ENCODE results near the gene NOXO1.
"Not testable (repeated sequence)": the region's sequence is repeated elsewhere in the genome, so short reads cannot be mapped to it uniquely, and the experiment has no call there.

The NOXO1 gene

DNA sequence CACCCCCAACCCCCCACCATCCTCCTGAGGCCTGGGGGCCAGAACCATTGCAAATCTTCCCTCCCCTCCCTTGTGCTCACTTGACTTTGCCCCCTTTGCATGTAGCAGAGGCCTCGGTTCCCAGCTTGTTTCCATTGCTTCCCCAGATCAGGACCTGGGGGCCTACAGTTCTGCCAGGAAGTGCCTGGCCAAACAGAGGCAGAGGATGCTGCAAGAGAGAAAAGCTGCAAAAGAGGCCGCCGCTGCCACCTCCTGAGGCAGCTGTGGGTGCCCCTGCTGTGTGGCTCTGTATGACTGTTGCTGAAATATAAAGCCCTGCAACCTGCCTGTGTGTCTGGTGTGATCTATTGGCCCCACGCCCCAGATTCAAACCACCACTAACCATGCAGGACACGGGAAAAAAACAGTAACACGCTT, 19.6 kb downstream of the NOXO1 start:
- DNase-seq (ENCODE audit: extremely low read depth, low read depth) = no peak

DNA sequence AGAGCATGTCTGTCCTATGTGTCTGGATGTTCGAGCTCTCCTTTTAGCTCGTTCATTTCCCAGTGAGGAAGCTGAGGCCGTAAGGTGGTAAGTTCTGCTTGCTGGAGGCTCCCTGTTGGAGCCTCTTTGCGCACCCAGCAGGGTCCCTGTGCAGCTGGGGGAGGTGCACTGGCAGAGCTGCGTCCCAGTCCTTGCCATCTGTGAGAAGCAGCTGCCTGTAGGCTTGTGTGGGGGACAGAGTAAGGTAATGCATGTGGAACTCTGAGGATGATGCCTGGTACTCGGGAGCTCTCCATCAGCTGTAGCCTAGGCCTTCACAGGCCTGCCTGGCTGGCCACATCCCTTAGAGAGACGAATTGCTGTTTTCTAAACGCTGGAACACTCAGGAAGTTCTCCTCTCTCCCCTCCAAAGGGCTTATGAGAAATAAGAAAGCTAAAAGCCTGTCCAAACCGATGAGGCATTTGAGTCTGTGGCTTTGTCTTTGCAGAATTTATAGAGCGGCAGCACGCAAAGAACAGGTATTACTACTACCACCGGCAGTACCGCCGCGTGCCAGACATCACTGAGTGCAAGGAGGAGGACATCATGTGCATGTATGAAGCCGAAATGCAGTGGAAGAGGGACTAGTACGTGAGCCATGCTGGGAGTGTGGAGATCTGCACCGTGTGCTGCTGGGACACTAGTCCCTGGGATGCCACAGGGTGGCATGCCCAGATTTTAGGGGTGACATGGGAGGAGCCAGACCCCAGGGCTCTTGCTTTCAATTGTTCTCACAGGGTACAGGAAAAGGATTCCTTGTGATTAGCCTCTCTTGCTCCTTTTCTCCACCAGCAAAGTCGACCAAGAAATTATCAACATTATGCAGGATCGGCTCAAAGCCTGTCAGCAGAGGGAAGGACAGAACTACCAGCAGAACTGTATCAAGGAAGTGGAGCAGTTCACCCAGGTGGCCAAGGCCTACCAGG, 20.3 kb downstream of the NOXO1 start:
- DNase-seq (ENCODE audit: extremely low read depth, low read depth) = no peak
- TF ChIP-seq, protein P1, sequence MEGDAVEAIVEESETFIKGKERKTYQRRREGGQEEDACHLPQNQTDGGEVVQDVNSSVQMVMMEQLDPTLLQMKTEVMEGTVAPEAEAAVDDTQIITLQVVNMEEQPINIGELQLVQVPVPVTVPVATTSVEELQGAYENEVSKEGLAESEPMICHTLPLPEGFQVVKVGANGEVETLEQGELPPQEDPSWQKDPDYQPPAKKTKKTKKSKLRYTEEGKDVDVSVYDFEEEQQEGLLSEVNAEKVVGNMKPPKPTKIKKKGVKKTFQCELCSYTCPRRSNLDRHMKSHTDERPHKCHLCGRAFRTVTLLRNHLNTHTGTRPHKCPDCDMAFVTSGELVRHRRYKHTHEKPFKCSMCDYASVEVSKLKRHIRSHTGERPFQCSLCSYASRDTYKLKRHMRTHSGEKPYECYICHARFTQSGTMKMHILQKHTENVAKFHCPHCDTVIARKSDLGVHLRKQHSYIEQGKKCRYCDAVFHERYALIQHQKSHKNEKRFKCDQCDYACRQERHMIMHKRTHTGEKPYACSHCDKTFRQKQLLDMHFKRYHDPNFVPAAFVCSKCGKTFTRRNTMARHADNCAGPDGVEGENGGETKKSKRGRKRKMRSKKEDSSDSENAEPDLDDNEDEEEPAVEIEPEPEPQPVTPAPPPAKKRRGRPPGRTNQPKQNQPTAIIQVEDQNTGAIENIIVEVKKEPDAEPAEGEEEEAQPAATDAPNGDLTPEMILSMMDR (IDR thresholded peaks at IDR 0.05; ENCODE audit: low read depth, low read length) = no peak

More for the DNA sequence above, 19.6 kb downstream of the NOXO1 start:
- TF ChIP-seq, protein P1 (IDR thresholded peaks at IDR 0.05; ENCODE audit: low read depth, low read length) = no peak

DNA sequence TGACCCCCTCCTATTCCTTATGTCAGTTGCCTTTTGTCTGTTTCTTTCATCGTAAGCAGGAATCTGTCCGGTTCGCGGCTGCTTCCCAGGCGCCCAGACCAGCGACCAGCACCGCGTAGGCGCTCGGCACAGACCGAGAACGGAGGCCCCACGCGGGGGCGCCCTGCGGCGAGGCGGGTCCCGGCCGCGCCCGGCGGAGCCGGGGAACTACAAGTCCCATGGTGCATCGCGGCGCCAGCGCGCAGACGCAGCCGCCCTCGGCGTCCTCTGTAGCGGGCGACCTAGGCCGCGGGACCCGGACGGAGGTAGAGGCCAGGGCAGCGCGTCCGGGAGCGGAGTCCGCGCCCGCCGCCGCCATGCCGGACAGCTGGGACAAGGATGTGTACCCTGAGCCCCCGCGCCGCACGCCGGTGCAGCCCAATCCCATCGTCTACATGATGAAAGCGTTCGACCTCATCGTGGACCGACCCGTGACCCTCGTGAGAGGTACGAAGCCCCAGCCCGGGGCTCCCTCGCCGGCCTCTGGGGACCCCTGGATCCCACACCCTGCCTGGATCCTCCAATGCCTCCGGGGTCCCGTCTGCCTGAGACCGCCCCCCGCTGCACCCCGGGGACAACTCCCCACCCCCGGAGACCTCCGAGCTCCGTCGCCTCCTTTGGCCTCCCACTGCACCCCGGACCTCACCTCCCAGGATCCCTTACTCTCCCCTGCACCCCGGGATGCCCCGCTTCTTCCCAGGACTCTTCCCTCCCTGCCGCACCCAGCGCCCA, 21.8 kb downstream of the NOXO1 start, which contains the start of gene NDUFB10:
NDUFB10 (plus strand) TSS at position 270 of the 771 bp plus-strand sequence; CDS start at position 357, 87 bp downstream.
- peak; percentile 76 for DNase-seq (ENCODE audit: extremely low read depth, low read depth)
- TF ChIP-seq, protein P1 (IDR thresholded peaks at IDR 0.05; ENCODE audit: low read depth, low read length) = peak; percentile 47

DNA sequence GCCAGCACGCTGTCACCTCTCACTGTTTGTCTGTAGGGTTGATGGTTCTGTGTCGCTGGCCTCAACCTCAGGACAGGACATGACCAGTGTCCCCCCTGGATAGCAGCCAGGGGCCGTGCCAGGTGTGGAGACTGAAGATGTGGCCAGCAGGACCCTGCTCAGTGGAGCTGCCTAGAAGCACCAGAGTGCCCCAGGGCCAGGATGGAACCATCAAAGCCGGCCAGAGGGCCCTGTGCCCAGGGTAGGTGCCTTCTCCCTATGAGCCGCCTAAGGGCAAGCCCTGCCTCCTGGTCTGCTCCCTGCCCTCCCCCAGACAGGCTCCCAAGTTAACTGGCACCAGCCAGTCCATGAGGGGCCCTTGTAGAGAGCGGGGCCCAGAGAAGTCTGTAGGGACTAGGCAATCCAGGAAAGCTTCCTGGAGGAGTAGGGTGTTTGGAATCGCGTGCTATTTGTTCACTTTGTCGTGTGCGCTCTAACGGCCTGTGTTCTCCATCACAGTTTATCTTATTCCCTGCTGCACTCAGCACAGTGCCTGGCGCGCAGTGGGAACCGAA, 22.5 kb downstream of the NOXO1 start:
- TF ChIP-seq, protein P1 (IDR thresholded peaks at IDR 0.05; ENCODE audit: low read depth, low read length) = no peak
- no peak for DNase-seq (ENCODE audit: extremely low read depth, low read depth)

DNA sequence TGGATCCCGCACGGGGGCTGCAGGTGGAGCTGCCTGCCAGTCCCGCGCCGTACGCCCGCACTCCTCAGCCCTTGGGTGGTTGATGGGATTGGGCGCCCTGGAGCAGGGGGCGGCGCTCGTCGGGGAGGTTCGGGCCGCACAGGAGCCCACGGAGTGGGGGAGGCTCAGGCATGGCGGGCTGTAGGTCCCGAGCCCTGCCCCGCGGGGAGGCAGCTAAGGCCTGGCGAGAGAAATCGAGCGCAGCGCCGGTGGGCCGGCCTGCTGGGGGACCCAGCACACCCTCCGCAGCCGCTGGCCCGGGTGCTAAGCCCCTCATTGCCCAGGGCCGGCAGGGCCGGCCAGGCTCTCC, 23.2 kb downstream of the NOXO1 start:
- DNase-seq (ENCODE audit: extremely low read depth, low read depth) = not testable (repeated sequence)

DNA sequence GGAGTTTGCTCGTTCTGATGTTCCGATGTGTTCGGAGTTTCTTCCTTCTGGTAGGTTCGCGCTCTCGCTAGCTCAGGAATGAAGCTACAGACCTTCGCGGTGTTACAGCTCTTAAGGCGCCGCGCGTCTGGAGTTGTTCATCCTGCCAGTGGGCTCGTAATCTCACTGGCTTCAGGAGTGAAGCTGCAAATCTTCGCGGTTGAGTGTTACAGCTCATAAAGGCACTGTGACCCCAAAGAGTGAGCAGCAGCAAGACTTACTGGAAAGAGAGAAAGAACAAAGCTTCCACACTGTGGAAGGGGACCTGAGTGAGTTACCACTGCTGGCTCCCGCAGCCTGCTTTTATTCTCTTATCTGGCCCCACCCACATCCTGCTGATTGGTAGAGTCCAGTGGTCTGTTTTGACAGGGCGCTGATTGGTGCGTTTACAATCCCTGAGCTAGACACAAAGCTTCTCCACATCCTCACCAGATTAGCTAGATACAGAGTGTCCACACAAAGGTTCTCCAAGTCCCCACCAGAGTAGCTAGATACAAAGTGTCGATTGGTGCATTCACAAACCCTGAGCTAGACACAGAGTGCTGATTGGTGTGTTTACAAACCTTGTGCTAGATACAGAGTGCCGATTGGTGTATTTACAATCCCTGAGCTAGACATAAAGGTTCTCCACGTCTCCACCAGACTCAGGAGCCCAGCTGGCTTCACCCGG, 23.7 kb downstream of the NOXO1 start:
- DNase-seq (ENCODE audit: extremely low read depth, low read depth) = not testable (repeated sequence)

DNA sequence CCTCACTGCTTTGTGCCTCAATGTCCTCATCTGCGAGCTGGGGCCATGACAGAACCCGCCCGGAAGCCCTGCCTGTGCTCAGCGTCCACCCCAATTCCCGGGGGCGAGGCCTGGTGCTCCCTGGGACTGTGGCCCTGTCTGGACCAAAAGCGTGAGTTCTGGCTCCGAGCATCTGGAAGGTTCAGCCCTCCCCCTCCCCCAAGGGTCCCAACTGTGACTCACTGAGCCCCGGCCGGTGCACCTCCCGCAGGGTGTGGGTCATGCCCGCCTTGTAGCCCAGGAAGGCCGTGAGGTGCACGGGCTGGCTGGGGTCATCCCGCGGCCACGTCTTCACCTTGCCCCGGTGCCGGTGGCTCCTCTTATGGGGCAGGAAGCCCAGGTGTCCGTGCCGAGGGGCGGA, 27.5 kb downstream of the NOXO1 start:
- TF ChIP-seq, protein P1 (IDR thresholded peaks at IDR 0.05; ENCODE audit: low read depth, low read length) = no peak
- DNase-seq (ENCODE audit: extremely low read depth, low read depth) = no peak
